H9 (cell line): ENCODE results near the gene TDP1. TPM values are rescaled to one million over a fixed set of nuclear protein-coding genes. Genes with fewer than 3 reads are reported as not detected.

Experiments used
- DNase-seq: peaks from one replicate; pipeline ENCODE4 v3.0.0-alpha.2; 2017
- H2AFZ ChIP-seq: one replicate; pipeline ENCODE4 v1.6.1; 2013; ENCODE audit warnings: mild to moderate bottlenecking, low read length, control low read depth, moderate library complexity
- H2AK5ac ChIP-seq: 2 replicates; pipeline ENCODE4 v1.6.1; 2013; ENCODE audit warnings: low read length, control low read depth, mixed read lengths; ENCODE audit not compliant: insufficient read length
- H2BK120ac ChIP-seq: one replicate; pipeline ENCODE4 v1.6.1; 2013; ENCODE audit warnings: low read depth, mild to moderate bottlenecking, low read length, control low read depth, inconsistent platforms; ENCODE audit not compliant: poor library complexity, severe bottlenecking
- H2BK12ac ChIP-seq: 2 replicates; pipeline ENCODE4 v1.6.1; 2013; ENCODE audit warnings: low read length, control low read depth, mixed read lengths, low read depth; ENCODE audit not compliant: insufficient read length
- H2BK15ac ChIP-seq: 2 replicates; pipeline ENCODE4 v1.6.1; 2013; ENCODE audit warnings: low read depth, low read length, control low read depth
- H2BK20ac ChIP-seq: one replicate; pipeline ENCODE4 v1.6.1; 2013; ENCODE audit warnings: low read depth, mild to moderate bottlenecking, low read length, control low read depth, inconsistent platforms; ENCODE audit not compliant: poor library complexity, severe bottlenecking
- H2BK5ac ChIP-seq: 2 replicates; pipeline ENCODE4 v1.6.1; 2013; ENCODE audit warnings: low read length, control low read depth, mixed read lengths; ENCODE audit not compliant: insufficient read length
- H3K14ac ChIP-seq: 2 replicates; pipeline ENCODE4 v1.6.1; 2013; ENCODE audit warnings: low read length, control low read depth; ENCODE audit not compliant: insufficient read depth
- H3K18ac ChIP-seq: 2 replicates; pipeline ENCODE4 v1.6.1; 2013; ENCODE audit warnings: low read depth, mild to moderate bottlenecking, mixed read lengths, low read length, control low read depth; ENCODE audit not compliant: insufficient read length
- H3K23ac ChIP-seq: 2 replicates; pipeline ENCODE4 v1.6.1; 2013; ENCODE audit warnings: low read length, control low read depth, mixed read lengths, low read depth; ENCODE audit not compliant: insufficient read length
- H3K23me2 ChIP-seq: 2 replicates; pipeline ENCODE4 v1.6.1; 2013; ENCODE audit warnings: low read depth, mild to moderate bottlenecking, mixed read lengths, low read length, control low read depth; ENCODE audit not compliant: insufficient read length, poor library complexity, severe bottlenecking
- H3K27ac ChIP-seq: 2 replicates; pipeline ENCODE4 v1.5.1; 2013; ENCODE audit warnings: low read length, control low read depth, mixed read lengths, low read depth; ENCODE audit not compliant: insufficient read length
- H3K27me3 ChIP-seq: 2 replicates; pipeline ENCODE4 v1.6.1; 2013; ENCODE audit warnings: low read length, control low read depth, inconsistent platforms; ENCODE audit not compliant: insufficient read depth
- H3K4ac ChIP-seq: 2 replicates; pipeline ENCODE4 v1.6.1; 2013; ENCODE audit warnings: low read depth, mild to moderate bottlenecking, control low read depth, inconsistent platforms, low read length, moderate library complexity
- H3K4me1 ChIP-seq: 2 replicates; pipeline ENCODE4 v1.6.1; 2013; ENCODE audit warnings: low read length, control low read depth, inconsistent platforms; ENCODE audit not compliant: insufficient read depth
- H3K4me2 ChIP-seq: 2 replicates; pipeline ENCODE4 v1.6.1; 2013; ENCODE audit warnings: low read length, control low read depth, mixed read lengths; ENCODE audit not compliant: insufficient read length, insufficient read depth
- H3K56ac ChIP-seq: 2 replicates; pipeline ENCODE4 v1.6.1; 2013; ENCODE audit warnings: low read depth, mild to moderate bottlenecking, mixed read lengths, low read length, control low read depth; ENCODE audit not compliant: insufficient read length
- H3K79me1 ChIP-seq: 2 replicates; pipeline ENCODE4 v1.6.1; 2013; ENCODE audit warnings: low read depth, mild to moderate bottlenecking, moderate library complexity, low read length, control low read depth, inconsistent platforms; ENCODE audit not compliant: insufficient read depth, poor library complexity, severe bottlenecking
- H3K79me2 ChIP-seq: 2 replicates; pipeline ENCODE4 v1.6.1; 2013; ENCODE audit warnings: low read length, control low read depth, inconsistent platforms; ENCODE audit not compliant: insufficient read depth
- H3K9ac ChIP-seq: 2 replicates; pipeline ENCODE4 v1.6.1; 2013; ENCODE audit warnings: low read length, control low read depth, mixed read lengths; ENCODE audit not compliant: insufficient read length; ENCODE audit errors: extremely low read depth
- H3K9me3 ChIP-seq: one replicate; pipeline ENCODE4 v1.6.1; 2013; ENCODE audit warnings: low read depth, low read length, inconsistent platforms; ENCODE audit not compliant: control insufficient read depth
- H3T11ph ChIP-seq: one replicate; pipeline ENCODE4 v1.6.1; 2013; ENCODE audit warnings: mild to moderate bottlenecking, low read length, control low read depth, inconsistent platforms
- H4K20me1 ChIP-seq: one replicate; pipeline ENCODE4 v1.6.1; 2013; ENCODE audit not compliant: control insufficient read depth, insufficient read length, insufficient read depth
- H4K5ac ChIP-seq: 2 replicates; pipeline ENCODE4 v1.6.1; 2013; ENCODE audit warnings: low read depth, mild to moderate bottlenecking, mixed read lengths, low read length, control low read depth; ENCODE audit not compliant: insufficient read length
- H4K8ac ChIP-seq: replicated peaks from 2 replicates; pipeline ENCODE4 v1.6.1; 2013; ENCODE audit warnings: low read length, control low read depth, mixed read lengths, low read depth; ENCODE audit not compliant: insufficient read length
- H4K91ac ChIP-seq: 2 replicates; pipeline ENCODE4 v1.6.1; 2013; ENCODE audit warnings: low read depth, mild to moderate bottlenecking, moderate library complexity, mixed read lengths, low read length, control low read depth; ENCODE audit not compliant: insufficient read length
- H3K27ac Mint-ChIP-seq, 3 experiments: 2 replicates in 2 of 3; 3 replicates in 1 of 3; pipeline ENCODE4 v1.8.0; 2020 to 2021; ENCODE audit warnings: mixed read lengths in 3 of 3, mild to moderate bottlenecking in 1 of 3, moderate library complexity in 1 of 3
- H3K27me3 Mint-ChIP-seq: 2 replicates; pipeline ENCODE4 v1.8.0; 2021; ENCODE audit warnings: low read depth, mild to moderate bottlenecking, moderate library complexity, mixed read lengths
- H3K36me3 Mint-ChIP-seq, 3 experiments: 2 replicates in 2 of 3; 3 replicates in 1 of 3; pipeline ENCODE4 v1.8.0; 2020 to 2021; ENCODE audit warnings: low read depth in 3 of 3, mixed read lengths in 3 of 3; ENCODE audit not compliant: insufficient read depth in 1 of 3
- H3K4me1 Mint-ChIP-seq, 2 experiments: 2 replicates each; pipeline ENCODE4 v1.8.0; 2020; ENCODE audit warnings: mixed read lengths in 2 of 2
- H3K4me3 Mint-ChIP-seq, 2 experiments: 2 replicates in 1 of 2; 3 replicates in 1 of 2; pipeline ENCODE4 v1.8.0; 2020 to 2021; ENCODE audit warnings: mild to moderate bottlenecking in 2 of 2, mixed read lengths in 2 of 2, moderate library complexity in 1 of 2
- H3K9me3 Mint-ChIP-seq, 2 experiments: 2 replicates in 1 of 2; 3 replicates in 1 of 2; pipeline ENCODE4 v1.8.0; 2020; ENCODE audit warnings: mild to moderate bottlenecking in 2 of 2, mixed read lengths in 2 of 2, moderate library complexity in 1 of 2
- CTCF ChIP-seq: fragments of 200-600 bp; sonication (generic); conservative IDR thresholded peaks from 3 replicates; pipeline ENCODE4 v1.8.0; 2021; ENCODE audit warnings: antibody characterized with exemption, mild to moderate bottlenecking
- WGBS: extraction: QIAGEN DNeasy Blood & Tissue Kit; methylation state at CpG from one replicate; pipeline ENCODE4 v1.1.7; 2013; ENCODE audit warnings: missing lambda C conversion rate, low lambda C conversion rate, mixed read lengths; ENCODE audit not compliant: insufficient read length; ENCODE audit errors: extremely low coverage; 5-methylcytosine and 5-hydroxymethylcytosine counted together
- total RNA-seq: library from RNA; stranded (reverse); gene quantifications from 2 replicates; pipeline ENCODE4 v1.2.1, GENCODE V29; 2021

TDP1 gene
- total RNA-seq, 1 experiment from 2014 or later, result 53.4 TPM

- H3K4me1 Mint-ChIP-seq, result no peaks in the 10 kb centered on the region
- H3K27me3 Mint-ChIP-seq, result no peaks in the 10 kb centered on the region
- H3K9ac ChIP-seq, result no peak overlapping the region
- no peaks in the 10 kb centered on the region for H3K79me1 ChIP-seq
- H3K18ac ChIP-seq, result no peak overlapping the region
- H3K23ac ChIP-seq, result no peak overlapping the region
- no peak for DNase-seq
- H2BK20ac ChIP-seq, result no peak overlapping the region
- H3K27me3 ChIP-seq, result no peaks in the 10 kb centered on the region
- no peak overlapping the region for H2AK5ac ChIP-seq
- no peak overlapping the region for H3K4ac ChIP-seq
- no peaks in the 10 kb centered on the region for H4K20me1 ChIP-seq
- no peak overlapping the region for H3K4me3 Mint-ChIP-seq
- no peak overlapping the region for H2AFZ ChIP-seq
- H2BK5ac ChIP-seq, result no peak overlapping the region
- H4K91ac ChIP-seq, result no peak overlapping the region
- H3K36me3 Mint-ChIP-seq, result peaks cover 15 to 56% (median 47%) of the 10 kb centered on the region in 3 experiments; a peak in 6 of 7 replicates
- no peak overlapping the region for H4K5ac ChIP-seq
- H3K4me1 ChIP-seq, result no peaks in the 10 kb centered on the region
- H3K27ac Mint-ChIP-seq, result no peak overlapping the region
- no peak overlapping the region for H2BK120ac ChIP-seq
- H3K56ac ChIP-seq, result no peak overlapping the region
- no peaks in the 10 kb centered on the region for H3K9me3 Mint-ChIP-seq
- no peaks in the 10 kb centered on the region for H3K9me3 ChIP-seq
- no peaks in the 10 kb centered on the region for H3K23me2 ChIP-seq
- no peaks in the 10 kb centered on the region for H3K79me2 ChIP-seq
- no peak overlapping the region for H3K27ac ChIP-seq
- no peak overlapping the region for H3K4me2 ChIP-seq
- H3T11ph ChIP-seq, result no peak overlapping the region
- TF ChIP-seq CTCF, result no peak
- no peak overlapping the region for H2BK15ac ChIP-seq
- H3K14ac ChIP-seq, result no peak overlapping the region
- H2BK12ac ChIP-seq, result no peak overlapping the region
- H4K8ac ChIP-seq, result no peak overlapping the region
- no CpG with 5 or more reads among the region's 2 CpGs for WGBS
Observed at GRCh38 chr14:90034156-90034555, 78.4 kb downstream of the TDP1 start.
